ENCODE measurements around the gene PEAR1. TPM values are rescaled to one million over a fixed set of nuclear protein-coding genes. Genes with fewer than 3 reads are reported as not detected.

PEAR1 gene
- total RNA-seq, 4 donors from 2014 or later = 7.0 to 10.7 (median 9.1) TPM

GRCh38 chr1:156894711-156895454 lies 1.4 kb downstream of the PEAR1 start:
- no peaks in the 10 kb centered on the region for H3K36me3 ChIP-seq
- peak overlapping the region; percentile 11 to 90 (median 84) for H3K27ac ChIP-seq
- no peak for ATAC-seq
- no peaks in the 10 kb centered on the region for H3K9me3 ChIP-seq
- no peak for TF ChIP-seq POLR2AphosphoS5 (IDR thresholded peaks at IDR 0.05)
- TF ChIP-seq POLR2A (IDR thresholded peaks at IDR 0.05) = no peak
- TF ChIP-seq EP300 (IDR thresholded peaks at IDR 0.05) = no peak
- TF ChIP-seq, protein P1, sequence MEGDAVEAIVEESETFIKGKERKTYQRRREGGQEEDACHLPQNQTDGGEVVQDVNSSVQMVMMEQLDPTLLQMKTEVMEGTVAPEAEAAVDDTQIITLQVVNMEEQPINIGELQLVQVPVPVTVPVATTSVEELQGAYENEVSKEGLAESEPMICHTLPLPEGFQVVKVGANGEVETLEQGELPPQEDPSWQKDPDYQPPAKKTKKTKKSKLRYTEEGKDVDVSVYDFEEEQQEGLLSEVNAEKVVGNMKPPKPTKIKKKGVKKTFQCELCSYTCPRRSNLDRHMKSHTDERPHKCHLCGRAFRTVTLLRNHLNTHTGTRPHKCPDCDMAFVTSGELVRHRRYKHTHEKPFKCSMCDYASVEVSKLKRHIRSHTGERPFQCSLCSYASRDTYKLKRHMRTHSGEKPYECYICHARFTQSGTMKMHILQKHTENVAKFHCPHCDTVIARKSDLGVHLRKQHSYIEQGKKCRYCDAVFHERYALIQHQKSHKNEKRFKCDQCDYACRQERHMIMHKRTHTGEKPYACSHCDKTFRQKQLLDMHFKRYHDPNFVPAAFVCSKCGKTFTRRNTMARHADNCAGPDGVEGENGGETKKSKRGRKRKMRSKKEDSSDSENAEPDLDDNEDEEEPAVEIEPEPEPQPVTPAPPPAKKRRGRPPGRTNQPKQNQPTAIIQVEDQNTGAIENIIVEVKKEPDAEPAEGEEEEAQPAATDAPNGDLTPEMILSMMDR (IDR thresholded peaks at IDR 0.05) = no peak
- WGBS, 2 donors (ENCODE audit: low coverage in 1 of 2) = 68 to 80% methylated on average over 2 to 4 of the region's 12 CpGs
- peaks cover 0 to 81% (median 12%) of the 10 kb centered on the region in 3 donors for H3K4me1 ChIP-seq
- peaks cover 62% of the 10 kb centered on the region for H3K27me3 ChIP-seq
- H3K4me3 ChIP-seq = peak overlapping the region in 1 of 2 donors; percentile 58

DNA sequence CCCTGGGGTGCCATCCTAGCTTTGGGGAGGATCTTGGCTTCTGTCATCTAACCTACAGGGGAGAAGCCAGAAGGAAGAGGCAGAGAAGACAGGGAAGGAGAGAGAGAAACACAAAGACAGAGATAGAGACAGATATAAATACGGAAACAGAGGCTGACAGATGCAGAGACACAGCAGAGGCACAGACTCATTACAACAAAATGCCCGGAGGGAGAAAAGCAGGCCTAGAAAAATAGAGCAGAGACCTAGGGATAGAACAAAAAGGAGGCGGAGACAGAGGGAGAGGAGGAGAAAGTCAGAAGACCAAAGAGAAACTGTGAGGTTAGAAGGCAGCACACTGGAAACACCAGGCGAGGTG lies 1.9 kb downstream of the PEAR1 start:
- peaks cover 0 to 86% (median 12%) of the 10 kb centered on the region in 3 donors for H3K4me1 ChIP-seq

DNA sequence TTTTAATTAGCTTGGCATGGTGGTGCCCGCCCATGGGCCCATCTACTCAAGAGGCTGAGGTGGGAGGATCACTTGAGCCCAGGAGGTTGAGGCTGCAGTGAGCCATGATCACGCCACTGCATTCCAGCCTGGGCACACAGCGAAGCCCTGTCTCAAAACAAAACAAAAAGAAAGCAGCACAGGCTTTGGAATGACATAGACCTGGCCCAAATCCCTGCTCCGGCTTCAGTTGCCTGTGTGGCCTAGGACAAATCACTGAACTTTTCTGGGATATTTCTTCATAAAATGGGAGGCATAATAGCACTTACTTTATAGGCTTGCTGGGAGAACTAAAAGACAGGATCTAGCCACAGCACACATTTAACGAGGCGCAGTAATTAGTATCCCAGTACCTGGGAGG lies 2.4 kb downstream of the PEAR1 start:
- Histone ChIP-seq H3K9me3 (no peaks in the 10 kb centered on the region), H3K4me3 (peak overlapping the region in 1 of 2 donors; percentile 8), H3K4me1 (peaks cover 0 to 91% (median 17%) of the 10 kb centered on the region in 3 donors), H3K36me3 (no peaks in the 10 kb centered on the region), H3K27ac (peak overlapping the region in 3 of 4 donors; percentile 83 to 90 (median 86)), H3K27me3 (peaks cover 73% of the 10 kb centered on the region)
- no peak for ATAC-seq
- WGBS, 2 donors (ENCODE audit: low coverage in 1 of 2) = 81 to 90% methylated on average over 3 to 6 of the region's 6 CpGs
- no peak for TF ChIP-seq EP300 (IDR thresholded peaks at IDR 0.05)
- no peak for TF ChIP-seq POLR2A (IDR thresholded peaks at IDR 0.05)
- TF ChIP-seq, protein P1 (IDR thresholded peaks at IDR 0.05) = no peak
- TF ChIP-seq POLR2AphosphoS5 (IDR thresholded peaks at IDR 0.05) = no peak

More for the DNA sequence above, 1.9 kb downstream of the PEAR1 start:
- H3K36me3 ChIP-seq = no peaks in the 10 kb centered on the region
- no peaks in the 10 kb centered on the region for H3K9me3 ChIP-seq
- H3K27ac ChIP-seq = peak overlapping the region; percentile 11 to 90 (median 84)
- TF ChIP-seq EP300 (IDR thresholded peaks at IDR 0.05) (no peak), POLR2A (IDR thresholded peaks at IDR 0.05) (no peak), POLR2AphosphoS5 (IDR thresholded peaks at IDR 0.05) (no peak)
- TF ChIP-seq, protein P1 (IDR thresholded peaks at IDR 0.05) = no peak
- WGBS, 2 donors (ENCODE audit: low coverage in 1 of 2) = 60% methylated on average over 4 of the region's 4 CpGs; no CpG with 5 or more reads in 1 of the 2 donors
- no peak for ATAC-seq
- peak overlapping the region in 1 of 2 donors; percentile 58 for H3K4me3 ChIP-seq
- H3K27me3 ChIP-seq = peaks cover 68% of the 10 kb centered on the region

DNA sequence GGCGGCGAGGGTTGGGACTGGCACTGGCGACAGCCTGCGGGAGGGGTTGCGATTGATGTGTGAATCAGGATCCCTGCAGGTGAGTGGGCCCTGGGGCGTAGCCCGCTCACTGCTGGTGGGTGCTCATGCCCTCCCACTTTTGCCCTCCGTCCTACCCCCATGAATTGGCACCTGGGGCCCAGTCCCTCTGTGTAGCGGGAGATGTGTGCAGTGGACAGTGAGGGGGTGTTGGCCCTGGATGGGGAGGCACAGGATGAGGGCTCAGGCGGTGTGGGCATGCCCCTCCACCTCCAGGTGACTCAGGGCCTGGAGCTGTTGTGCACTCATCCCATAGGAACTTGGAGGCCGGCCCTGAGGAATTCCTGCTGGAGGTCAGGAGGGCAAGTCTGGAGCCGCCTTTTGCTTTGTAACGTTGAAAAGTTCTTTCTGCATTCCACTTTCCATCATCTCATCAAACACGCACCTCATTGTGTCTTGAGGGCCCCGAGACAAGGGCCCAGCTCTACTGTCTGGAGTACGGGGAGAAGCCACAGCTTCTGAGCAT lies 3.0 kb downstream of the PEAR1 start:
- H3K36me3 ChIP-seq = no peaks in the 10 kb centered on the region
- H3K9me3 ChIP-seq = no peaks in the 10 kb centered on the region
- ATAC-seq = no peak
- H3K4me3 ChIP-seq = peak overlapping the region in 1 of 2 donors; percentile 8
- TF ChIP-seq EP300 (IDR thresholded peaks at IDR 0.05) = no peak
- no peak for TF ChIP-seq POLR2A (IDR thresholded peaks at IDR 0.05)
- TF ChIP-seq POLR2AphosphoS5 (IDR thresholded peaks at IDR 0.05) = no peak
- TF ChIP-seq, protein P1 (IDR thresholded peaks at IDR 0.05) = no peak
- 73 to 75% methylated on average over 5 of the region's 16 CpGs for WGBS, 2 donors (ENCODE audit: low coverage in 1 of 2)
- peak overlapping the region in 3 of 4 donors; percentile 83 to 90 (median 86) for H3K27ac ChIP-seq
- H3K4me1 ChIP-seq = peaks cover 0 to 98% (median 23%) of the 10 kb centered on the region in 3 donors
- peaks cover 79% of the 10 kb centered on the region for H3K27me3 ChIP-seq
